Measurements from ENCODE around the gene DLL3.

GRCh38 chr19:39539165-39539517, 40.4 kb downstream of the DLL3 start:
- TF ChIP-seq CTCF (IDR thresholded peaks at IDR 0.05) (no peak), EP300 (IDR thresholded peaks at IDR 0.05) (no peak), POLR2A (IDR thresholded peaks at IDR 0.05) (no peak), POLR2AphosphoS5 (IDR thresholded peaks at IDR 0.05) (no peak)

Measured in suprapubic skin (tissue), 4 donors.